Coronary artery (tissue), 2 donors: ENCODE measurements around the gene ZNF22.

Experiments used
- DNase-seq: peaks from one replicate; pipeline ENCODE4 v3.0.0-alpha.2; 2017; ENCODE audit warnings: low spot score
- H3K27ac ChIP-seq, 2 donors: fragments of 200-600 bp; sonication (generic); one replicate each; pipeline ENCODE4 v1.5.1; 2016 to 2019
- H3K4me3 ChIP-seq: fragments of 200-600 bp; sonication (generic); 2 replicates; pipeline ENCODE4 v1.5.1; 2016; ENCODE audit warnings: mild to moderate bottlenecking, moderate library complexity
- CTCF ChIP-seq: fragments of 200-600 bp; sonication (generic); IDR thresholded peaks from one replicate; pipeline ENCODE4 v1.5.1; 2019; ENCODE audit warnings: antibody characterized with exemption

The ZNF22 gene

GRCh38 chr10:45035673-45036072 lies 35.0 kb downstream of the ZNF22 start:
- H3K27ac ChIP-seq, result no peak overlapping the region
- DNase-seq, result no peak
- TF ChIP-seq CTCF, result no peak

GRCh38 chr10:45040921-45041542 lies 40.3 kb downstream of the ZNF22 start:
- Histone ChIP-seq H3K27ac (no peak overlapping the region), H3K4me3 (no peak overlapping the region)
- DNase-seq, result no peak
- TF ChIP-seq CTCF, result no peak

More at GRCh38 chr10:45035673-45036072, 35.0 kb downstream of the ZNF22 start:
- no peak overlapping the region for H3K4me3 ChIP-seq

- Histone ChIP-seq H3K27ac (no peak overlapping the region), H3K4me3 (no peak overlapping the region)
- DNase-seq, result no peak
- TF ChIP-seq CTCF, result no peak
Measured at GRCh38 chr10:45044290-45044689, 43.6 kb downstream of the ZNF22 start.

GRCh38 chr10:45050551-45051235 lies 50.0 kb downstream of the ZNF22 start:
- DNase-seq, result no peak
- Histone ChIP-seq H3K4me3 (no peak overlapping the region), H3K27ac (no peak overlapping the region)
- no peak for TF ChIP-seq CTCF

- Histone ChIP-seq H3K4me3 (no peak overlapping the region), H3K27ac (no peak overlapping the region)
- DNase-seq, result no peak
- no peak for TF ChIP-seq CTCF
Measured at GRCh38 chr10:45052700-45053099, 52.0 kb downstream of the ZNF22 start.

GRCh38 chr10:45053569-45054100 lies 52.9 kb downstream of the ZNF22 start:
- TF ChIP-seq CTCF, result no peak

More at GRCh38 chr10:45053569-45054100, 52.9 kb downstream of the ZNF22 start:
- no peak for DNase-seq
- H3K27ac ChIP-seq, result no peak overlapping the region
- H3K4me3 ChIP-seq, result no peak overlapping the region
